Endothelial cell (in vitro differentiated cells): Measurements from ENCODE around the gene DLG1. TPM values are rescaled to one million over a fixed set of nuclear protein-coding genes. Genes with fewer than 3 reads are reported as not detected.
A peak's percentile ranks its signal among the peaks of the same experiment; 100 is the strongest.
"Not testable (repeated sequence)": the region's sequence is repeated elsewhere in the genome, so short reads cannot be mapped to it uniquely, and the experiment has no call there.

ENCODE experiments used
- DNase-seq: peaks from one replicate; pipeline ENCODE4 v3.0.0; 2021; ENCODE audit warnings: low spot score
- H3K27ac Mint-ChIP-seq: one replicate; pipeline ENCODE4 v1.8.0; 2021; ENCODE audit warnings: mixed read lengths, inconsistent platforms; ENCODE audit not compliant: unreplicated experiment
- H3K27me3 Mint-ChIP-seq: one replicate; pipeline ENCODE4 v1.8.0; 2021; ENCODE audit warnings: mild to moderate bottlenecking, moderate library complexity, mixed read lengths, inconsistent platforms; ENCODE audit not compliant: unreplicated experiment
- H3K36me3 Mint-ChIP-seq: one replicate; pipeline ENCODE4 v1.8.0; 2021; ENCODE audit warnings: mild to moderate bottlenecking, low read depth, mixed read lengths, inconsistent platforms; ENCODE audit not compliant: unreplicated experiment
- H3K4me1 Mint-ChIP-seq: one replicate; pipeline ENCODE4 v1.8.0; 2021; ENCODE audit warnings: mild to moderate bottlenecking, mixed read lengths, inconsistent platforms; ENCODE audit not compliant: unreplicated experiment
- H3K4me3 Mint-ChIP-seq: one replicate; pipeline ENCODE4 v1.8.0; 2021; ENCODE audit warnings: mild to moderate bottlenecking, mixed read lengths, inconsistent platforms; ENCODE audit not compliant: unreplicated experiment
- H3K9me3 Mint-ChIP-seq: one replicate; pipeline ENCODE4 v1.8.0; 2021; ENCODE audit warnings: mixed read lengths, inconsistent platforms; ENCODE audit not compliant: unreplicated experiment
- CTCF ChIP-seq: fragments of 200-600 bp; sonication (generic); IDR thresholded peaks from one replicate; pipeline ENCODE4 v1.5.0; 2021; ENCODE audit warnings: antibody characterized with exemption; ENCODE audit not compliant: unreplicated experiment
- total RNA-seq: library from RNA; stranded (reverse); fragmentation: NEBNext Ultra II Directional; extraction: Animal tissue kit (Norgen Biotek cat#: 25700); gene quantifications from one replicate; pipeline ENCODE4 v1.2.1, GENCODE V29; 2021; ENCODE audit not compliant: unreplicated experiment

Gene DLG1
- total RNA-seq, 1 donor from 2014 or later, result 75.5 TPM

GRCh38 chr3:197064771-197065170 lies 233.6 kb downstream of the DLG1 start:
- Mint-ChIP-seq H3K36me3 (peaks cover 4% of the 10 kb centered on the region), H3K27ac (no peak overlapping the region), H3K27me3 (peaks cover 2% of the 10 kb centered on the region), H3K4me1 (no peaks in the 10 kb centered on the region), H3K4me3 (no peak overlapping the region), H3K9me3 (no peaks in the 10 kb centered on the region)
- TF ChIP-seq CTCF, result no peak
- no peak for DNase-seq

- no peak for DNase-seq
- Mint-ChIP-seq H3K4me1 (no peaks in the 10 kb centered on the region), H3K27me3 (peaks cover 2% of the 10 kb centered on the region), H3K4me3 (peak overlapping the region; percentile 10), H3K27ac (peak overlapping the region; percentile 26), H3K36me3 (peaks cover 17% of the 10 kb centered on the region), H3K9me3 (no peaks in the 10 kb centered on the region)
- no peak for TF ChIP-seq CTCF
These were observed 236.0 kb downstream of the DLG1 start for GRCh38 chr3:197062446-197062845.

GRCh38 chr3:197051637-197052036 lies 246.8 kb downstream of the DLG1 start:
- not testable (repeated sequence) for H3K27me3 Mint-ChIP-seq, H3K36me3 Mint-ChIP-seq, DNase-seq, H3K9me3 Mint-ChIP-seq, H3K4me3 Mint-ChIP-seq, H3K27ac Mint-ChIP-seq, H3K4me1 Mint-ChIP-seq

DNA sequence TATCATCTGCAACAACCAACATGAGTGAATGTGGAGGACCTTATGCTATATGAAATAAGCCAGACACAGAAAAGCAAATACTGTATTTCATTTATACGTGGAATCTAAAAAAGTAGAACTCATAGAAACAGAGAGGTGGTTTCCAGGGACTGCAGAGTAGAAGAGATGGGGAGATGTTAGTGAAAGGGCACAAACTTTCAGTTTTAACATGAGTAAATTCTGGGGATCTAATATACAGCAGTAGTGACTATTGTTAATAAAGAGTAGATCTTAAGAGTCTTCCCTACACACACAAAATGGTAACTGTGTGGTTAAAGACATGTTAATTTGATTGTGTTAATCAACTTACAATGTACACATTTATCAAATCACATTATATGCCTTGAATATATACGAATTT lies 247.9 kb downstream of the DLG1 start:
- Mint-ChIP-seq H3K4me1 (no peaks in the 10 kb centered on the region), H3K9me3 (no peaks in the 10 kb centered on the region), H3K4me3 (no peak overlapping the region), H3K36me3 (peaks cover 9% of the 10 kb centered on the region), H3K27ac (no peak overlapping the region), H3K27me3 (no peaks in the 10 kb centered on the region)
- no peak for TF ChIP-seq CTCF
- DNase-seq, result no peak

DNA sequence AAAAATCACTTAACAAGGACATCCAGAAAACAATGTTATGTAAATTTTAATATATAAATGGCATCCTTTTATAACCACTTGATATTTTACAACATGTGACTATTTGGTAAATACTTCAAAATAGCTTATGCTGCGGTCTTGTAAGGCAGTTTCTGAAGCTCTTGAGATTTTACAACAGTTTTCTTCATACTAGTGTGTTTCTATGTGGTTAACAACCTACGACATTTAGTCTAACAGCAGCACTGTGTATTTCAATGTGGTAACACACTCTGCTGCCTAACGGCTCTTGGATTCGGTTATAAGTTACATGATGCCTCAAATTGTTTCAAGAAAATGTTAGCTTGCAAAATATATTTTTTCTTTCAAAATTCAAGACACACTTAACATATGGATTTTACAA lies 255.9 kb downstream of the DLG1 start:
- no peak for TF ChIP-seq CTCF
- Mint-ChIP-seq H3K36me3 (peaks cover 16% of the 10 kb centered on the region), H3K9me3 (no peaks in the 10 kb centered on the region), H3K4me1 (no peaks in the 10 kb centered on the region), H3K27me3 (peaks cover 3% of the 10 kb centered on the region), H3K27ac (no peak overlapping the region), H3K4me3 (no peak overlapping the region)
- no peak for DNase-seq
